Measurements from ENCODE around the gene UBE2QL1.

UBE2QL1 gene

DNA sequence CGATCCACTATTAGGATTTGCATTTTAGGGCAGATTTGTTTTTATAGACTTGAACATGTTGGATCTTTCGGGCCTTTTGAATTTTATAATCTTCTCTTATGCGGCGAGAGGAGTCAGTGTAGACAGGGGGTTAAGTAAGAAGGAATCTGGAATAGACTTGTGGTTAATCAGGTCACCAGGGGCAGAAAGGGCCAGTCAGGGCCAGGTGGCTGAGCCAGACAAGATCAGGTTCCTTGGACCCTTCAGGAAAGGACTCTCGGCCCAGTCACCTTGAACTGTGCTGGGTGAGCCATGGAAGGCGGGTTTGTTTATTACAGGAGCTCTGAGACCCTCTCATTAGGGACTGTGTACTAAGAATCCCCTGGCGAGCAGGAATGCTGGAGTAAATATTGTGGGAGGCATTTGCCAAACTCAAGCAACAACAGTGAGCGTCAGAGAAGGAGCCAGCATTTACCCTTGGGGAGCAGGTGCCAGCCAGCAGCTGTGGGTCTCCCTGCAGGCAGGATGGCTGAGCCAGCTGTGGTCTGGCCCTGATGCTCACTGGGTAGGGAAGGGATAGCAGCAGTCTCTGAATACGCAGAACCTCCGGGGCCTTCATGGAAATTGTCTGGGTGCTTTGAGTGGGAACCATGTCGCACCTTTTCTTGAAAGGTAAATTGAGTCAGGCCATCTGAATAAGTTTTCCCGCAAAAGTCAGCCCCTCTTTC is 79.2 kb downstream of the UBE2QL1 start:
- no peak for DNase-seq

GRCh38 chr5:6535594-6535993 is 86.9 kb downstream of the UBE2QL1 start:
- no peak for DNase-seq

GRCh38 chr5:6539060-6539459 is 90.4 kb downstream of the UBE2QL1 start:
- no peak for DNase-seq

GRCh38 chr5:6540111-6540827 is 91.6 kb downstream of the UBE2QL1 start:
- DNase-seq: no peak

GRCh38 chr5:6541256-6542013 is 92.8 kb downstream of the UBE2QL1 start:
- no peak for DNase-seq

GRCh38 chr5:6542421-6543345 is 94.0 kb downstream of the UBE2QL1 start:
- DNase-seq: no peak

DNA sequence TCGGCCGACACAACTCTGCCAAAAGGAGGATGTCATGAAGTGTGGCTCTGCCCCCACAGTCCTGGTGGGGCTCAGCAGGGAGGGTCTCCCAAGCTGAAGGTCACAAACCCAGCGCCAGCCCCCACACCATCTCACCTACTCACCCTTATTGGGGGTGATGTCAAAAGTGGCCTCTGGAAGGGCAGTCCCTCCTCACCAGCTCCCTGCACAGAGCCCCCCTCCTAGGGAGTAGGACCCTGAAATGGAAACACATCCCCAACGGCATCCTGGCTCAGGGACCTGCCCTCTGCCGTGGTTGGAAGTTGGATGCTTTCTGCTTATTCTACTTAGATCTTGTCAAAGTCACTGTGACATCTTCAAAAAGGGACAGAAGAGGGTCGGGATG is 94.7 kb downstream of the UBE2QL1 start:
- no peak for DNase-seq

- no peak for DNase-seq
Measured at GRCh38 chr5:6543830-6544560, 95.3 kb downstream of the UBE2QL1 start.

Measured in right kidney (tissue), 1 donor.